ENCODE measurements around the gene MEST.

GRCh38 chr7:130444751-130445407, 47.0 kb upstream of the MEST start:
- TF ChIP-seq CTCF (IDR thresholded peaks at IDR 0.05; ENCODE audit: borderline replicate concordance, extremely low read depth, low read length, poor library complexity, severe bottlenecking) = no peak
- no peak for TF ChIP-seq EZH2 (IDR thresholded peaks at IDR 0.05; ENCODE audit: borderline replicate concordance, low read depth, low read length, severe bottlenecking)

All from DND-41 (cell line).